ENCODE results near the gene KANK4. TPM values are rescaled to one million over a fixed set of nuclear protein-coding genes. Genes with fewer than 3 reads are reported as not detected.

Gene KANK4
- total RNA-seq, 4 donors from 2014 or later: 0.16 TPM; not detected in 3

GRCh38 chr1:62335656-62336055, 16.4 kb upstream of the KANK4 start:
- no peak overlapping the region for H3K4me3 ChIP-seq
- peaks cover 0 to 22% of the 10 kb centered on the region in 2 donors for H3K4me1 ChIP-seq
- in situ Hi-C loops (cut with MboI; ENCODE audit: low sequenced_read_pairs in 4 of 4): no loop called here
- no peak for ATAC-seq
- DNase-seq: no peak
- intact Hi-C loops (cut with DNase I; ENCODE audit: low total_unique reads): no loop called here
- no peaks in the 10 kb centered on the region for H3K36me3 ChIP-seq
- no peaks in the 10 kb centered on the region for H3K27me3 ChIP-seq
- TF ChIP-seq CTCF (IDR thresholded peaks at IDR 0.05 in 4 of 5, conservative IDR thresholded peaks at IDR 0.05 in 1 of 5) (no peak), POLR2A (IDR thresholded peaks at IDR 0.05) (no peak)
- no peak overlapping the region for H3K27ac ChIP-seq
- no peaks in the 10 kb centered on the region for H3K9me3 ChIP-seq

GRCh38 chr1:62334434-62334985, 15.3 kb upstream of the KANK4 start:
- ATAC-seq (no peak), DNase-seq (no peak)
- Histone ChIP-seq H3K4me3 (no peak overlapping the region), H3K9me3 (no peaks in the 10 kb centered on the region), H3K4me1 (peaks cover 0 to 22% of the 10 kb centered on the region in 2 donors), H3K27ac (no peak overlapping the region), H3K36me3 (no peaks in the 10 kb centered on the region), H3K27me3 (no peaks in the 10 kb centered on the region)
- in situ Hi-C loops (cut with MboI; ENCODE audit: low sequenced_read_pairs in 4 of 4): no loop called here
- TF ChIP-seq CTCF (IDR thresholded peaks at IDR 0.05 in 4 of 5, conservative IDR thresholded peaks at IDR 0.05 in 1 of 5): no peak
- intact Hi-C loops (cut with DNase I; ENCODE audit: low total_unique reads): no loop called here

GRCh38 chr1:62333441-62333840, 14.2 kb upstream of the KANK4 start:
- Histone ChIP-seq H3K4me1 (peaks cover 0 to 21% of the 10 kb centered on the region in 2 donors), H3K9me3 (no peaks in the 10 kb centered on the region), H3K27me3 (no peaks in the 10 kb centered on the region), H3K27ac (no peak overlapping the region), H3K4me3 (no peak overlapping the region), H3K36me3 (no peaks in the 10 kb centered on the region)
- in situ Hi-C loops (cut with MboI; ENCODE audit: low sequenced_read_pairs in 4 of 4): no loop called here
- no peak for DNase-seq
- no peak for ATAC-seq
- intact Hi-C loops (cut with DNase I; ENCODE audit: low total_unique reads): no loop called here
- TF ChIP-seq POLR2A (IDR thresholded peaks at IDR 0.05) (no peak), CTCF (IDR thresholded peaks at IDR 0.05 in 4 of 5, conservative IDR thresholded peaks at IDR 0.05 in 1 of 5) (no peak)

- TF ChIP-seq CTCF (IDR thresholded peaks at IDR 0.05 in 4 of 5, conservative IDR thresholded peaks at IDR 0.05 in 1 of 5): no peak
- no peak for TF ChIP-seq POLR2A (IDR thresholded peaks at IDR 0.05)
- ATAC-seq: no peak
Measured at GRCh38 chr1:62327360-62328055, 8.3 kb upstream of the KANK4 start.

More at GRCh38 chr1:62327360-62328055, 8.3 kb upstream of the KANK4 start:
- Histone ChIP-seq H3K4me3 (no peak overlapping the region), H3K27ac (no peak overlapping the region), H3K36me3 (no peaks in the 10 kb centered on the region), H3K27me3 (peaks cover 0 to 9% (median 0%) of the 10 kb centered on the region in 3 donors), H3K9me3 (no peaks in the 10 kb centered on the region), H3K4me1 (no peaks in the 10 kb centered on the region)
- DNase-seq: no peak
- intact Hi-C loops (cut with DNase I; ENCODE audit: low total_unique reads) (no loop called here), in situ Hi-C loops (cut with MboI; ENCODE audit: low sequenced_read_pairs in 4 of 4) (no loop called here)

All from gastrocnemius medialis (tissue), 4 donors.